GM19023 (cell line): Measurements from ENCODE around the gene SENP5.

Experiments
- ATAC-seq: cut with Tn5 transposase; IDR thresholded peaks from one replicate; pipeline ENCODE4 v1.9.1; 2021; ENCODE audit warnings: mild to moderate bottlenecking, moderate library complexity; ENCODE audit not compliant: unreplicated experiment

SENP5 gene

GRCh38 chr3:196967412-196968232 is 99.9 kb downstream of the SENP5 start:
- no peak for ATAC-seq

GRCh38 chr3:196968233-196969133 is 100.8 kb downstream of the SENP5 start, which contains the start of gene PIGZ:
TSS of gene PIGZ (minus strand) at chr3:196968833. CDS start at chr3:196952031, 16,802 bp downstream.
- peak; percentile 62 for ATAC-seq

GRCh38 chr3:196969134-196969659 is 101.5 kb downstream of the SENP5 start:
- ATAC-seq = peak; percentile 46

- peak; percentile 57 for ATAC-seq
Measured at GRCh38 chr3:196969660-196970546, 102.2 kb downstream of the SENP5 start.

- ATAC-seq = no peak
Measured at GRCh38 chr3:196970547-196971093, 102.9 kb downstream of the SENP5 start.

GRCh38 chr3:196971094-196971698 is 103.5 kb downstream of the SENP5 start:
- no peak for ATAC-seq

GRCh38 chr3:196974661-196975060 is 106.9 kb downstream of the SENP5 start:
- ATAC-seq = no peak

- no peak for ATAC-seq
Measured at GRCh38 chr3:196975349-196975748, 107.6 kb downstream of the SENP5 start.

- ATAC-seq = no peak
Measured at GRCh38 chr3:196976941-196977340, 109.2 kb downstream of the SENP5 start.

- ATAC-seq = no peak
Measured at GRCh38 chr3:196979545-196979944, 111.8 kb downstream of the SENP5 start.

- ATAC-seq = no peak
Measured at GRCh38 chr3:196981657-196982056, 113.9 kb downstream of the SENP5 start.

- no peak for ATAC-seq
Measured at GRCh38 chr3:196983186-196983585, 115.5 kb downstream of the SENP5 start.
